CD1c-positive myeloid dendritic cell (primary cell): Measurements from ENCODE around the gene ALLC.
"Not testable (repeated sequence)": the region's sequence is repeated elsewhere in the genome, so short reads cannot be mapped to it uniquely, and the experiment has no call there.

ENCODE experiments used
- DNase-seq: peaks from one replicate; pipeline ENCODE4 v3.0.0-alpha.2; 2016; ENCODE audit errors: extremely low spot score

Gene ALLC

GRCh38 chr2:3655871-3656761 lies 1.9 kb upstream of the ALLC start:
- no peak for DNase-seq

- no peak for DNase-seq
These were observed 958 bp upstream of the ALLC start for GRCh38 chr2:3656762-3657721.

GRCh38 chr2:3659447-3660432 lies 1.7 kb downstream of the ALLC start:
- peak; percentile 25 for DNase-seq

- not testable (repeated sequence) for DNase-seq
These were observed 2.6 kb downstream of the ALLC start for GRCh38 chr2:3660640-3661039.

DNA sequence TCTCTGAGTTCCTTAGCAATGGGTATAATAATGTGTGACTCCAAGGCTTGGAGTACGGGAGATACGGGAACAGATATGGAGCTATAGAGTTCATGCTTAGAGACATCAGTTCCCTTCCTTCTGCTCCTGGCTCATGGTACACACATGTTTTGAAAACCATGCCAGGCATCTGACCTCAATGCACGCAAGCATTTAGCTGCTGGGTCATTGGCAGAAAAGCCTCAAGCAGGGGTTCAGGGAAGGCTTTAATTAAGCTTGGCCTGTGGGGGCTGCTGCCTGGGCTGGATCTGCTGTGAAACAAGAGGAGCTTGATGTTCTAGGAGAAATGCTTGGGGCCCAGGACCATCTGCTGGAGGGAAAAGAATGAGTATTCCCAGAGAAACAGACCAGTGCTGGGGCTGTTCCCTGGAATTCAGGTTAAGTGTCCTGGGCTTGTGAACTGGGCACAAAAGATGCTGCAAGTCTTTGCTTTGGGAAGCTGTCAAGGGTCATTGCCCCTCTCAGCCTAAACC lies 3.2 kb downstream of the ALLC start:
- no peak for DNase-seq

GRCh38 chr2:3662239-3662638 lies 4.2 kb downstream of the ALLC start:
- no peak for DNase-seq

- DNase-seq = no peak
These were observed 6.1 kb downstream of the ALLC start for GRCh38 chr2:3664118-3664517.

DNA sequence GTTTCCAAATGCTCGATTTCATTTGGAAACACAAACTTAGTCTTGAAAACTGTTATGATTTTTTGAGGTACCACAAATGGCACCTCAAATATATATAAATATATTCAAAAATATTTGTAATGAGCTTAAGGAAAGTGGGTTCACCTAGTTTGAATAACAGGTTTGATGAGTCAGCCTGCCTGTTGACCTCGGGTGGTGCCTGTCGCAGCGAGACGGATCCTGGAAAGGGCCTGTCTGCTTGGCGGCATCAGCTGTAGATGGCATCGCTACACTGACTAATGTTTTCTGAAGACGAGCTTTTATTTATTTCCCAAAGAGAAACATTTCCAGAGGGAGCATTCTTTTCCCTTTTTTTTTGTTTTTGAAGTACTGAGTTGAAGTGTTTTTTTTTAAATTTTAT lies 6.9 kb downstream of the ALLC start:
- DNase-seq = no peak

DNA sequence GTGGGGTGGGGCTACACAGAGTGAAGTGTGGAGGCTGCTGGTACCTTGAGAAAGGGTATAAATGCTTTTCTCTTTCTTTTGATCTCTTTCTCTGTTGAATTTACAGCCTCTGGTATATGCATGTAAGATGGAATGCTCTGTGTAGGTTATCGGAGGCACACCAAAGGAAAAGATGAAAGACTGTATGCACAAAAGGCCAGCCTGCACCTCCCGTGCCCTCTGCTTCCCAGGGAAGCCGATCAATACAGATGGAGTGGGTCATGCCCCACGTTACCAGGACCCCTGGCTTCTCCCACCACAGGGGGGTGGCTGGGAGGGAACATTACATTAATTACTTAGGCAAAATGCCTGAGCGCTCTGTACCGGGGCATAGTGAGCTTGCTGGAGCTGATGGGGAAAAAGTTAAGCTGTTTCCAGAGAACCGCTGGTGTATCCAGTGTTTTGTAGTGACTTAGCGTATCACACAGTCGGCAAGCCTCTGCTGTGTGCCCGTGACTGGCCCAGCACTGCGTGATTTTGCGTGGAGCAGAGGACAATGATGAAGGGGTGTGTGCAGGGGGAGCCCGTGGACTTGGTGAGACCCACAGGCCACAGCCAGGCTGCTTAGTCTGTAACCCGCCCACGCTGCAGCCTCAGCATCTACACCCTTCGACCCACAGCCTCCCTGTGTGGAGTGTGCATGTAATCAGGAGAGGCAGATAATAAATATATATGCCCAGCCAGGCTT lies 8.0 kb downstream of the ALLC start:
- no peak for DNase-seq

DNA sequence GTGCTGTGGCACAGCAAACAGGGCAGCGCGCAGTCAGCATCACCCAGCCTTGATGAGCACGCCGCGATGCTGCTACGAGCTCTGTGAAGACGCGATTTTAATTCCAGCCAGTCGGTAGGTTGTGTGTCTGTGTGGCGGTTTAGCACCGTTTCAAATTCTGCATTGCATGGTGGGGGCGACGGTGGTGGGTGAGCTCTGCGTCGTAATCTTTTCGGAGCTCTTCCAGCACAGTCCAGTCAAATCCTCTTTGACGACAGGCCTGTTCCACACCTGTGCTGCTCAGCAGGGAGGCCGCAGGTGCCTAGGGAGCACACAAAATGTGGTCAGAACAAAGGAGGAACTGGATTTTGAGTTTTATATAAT lies 8.6 kb downstream of the ALLC start:
- no peak for DNase-seq

- DNase-seq = no peak
These were observed 9.2 kb downstream of the ALLC start for GRCh38 chr2:3667151-3667631.

DNA sequence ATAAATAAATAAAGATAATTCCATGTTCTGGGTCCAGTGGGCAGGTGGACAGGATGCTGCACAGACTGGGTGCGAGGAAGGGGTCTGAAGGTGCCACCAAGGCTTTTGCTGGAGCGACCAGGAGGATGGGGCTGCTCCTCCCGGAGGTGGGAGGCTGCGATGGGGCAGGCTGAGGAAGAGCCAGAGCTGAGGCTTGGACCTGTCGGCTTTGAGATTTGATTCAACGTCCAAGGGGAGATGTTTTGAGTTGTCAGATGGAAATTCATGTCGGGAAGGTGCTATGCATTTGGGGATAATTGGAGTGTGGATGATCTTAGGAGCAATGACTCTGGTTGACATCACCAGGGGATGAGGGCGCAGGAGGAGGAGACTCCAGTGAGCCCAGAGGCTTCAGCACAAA lies 11.7 kb downstream of the ALLC start:
- no peak for DNase-seq

DNA sequence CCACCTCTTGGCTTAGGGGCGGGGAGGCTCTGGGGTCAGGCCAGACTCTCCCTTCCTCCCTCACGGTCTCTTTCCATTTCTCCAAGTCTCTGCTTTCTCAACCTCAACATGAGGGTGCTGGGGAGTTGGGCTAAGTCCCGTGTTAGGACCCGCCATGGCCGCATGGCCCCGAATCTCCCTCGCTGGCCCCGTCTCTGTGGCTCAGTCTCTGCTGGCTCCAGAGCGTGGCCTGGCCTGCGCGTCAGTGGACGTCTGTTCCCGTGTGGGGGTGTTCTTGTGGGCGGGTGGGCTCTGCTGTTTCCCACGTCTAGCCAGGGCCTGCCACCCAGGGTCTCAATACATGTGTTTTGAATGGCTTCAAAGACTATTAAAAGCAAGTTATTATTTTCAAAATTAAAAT lies 12.4 kb downstream of the ALLC start:
- DNase-seq = no peak

GRCh38 chr2:3670941-3671340 lies 12.9 kb downstream of the ALLC start:
- DNase-seq = no peak

- DNase-seq = no peak
These were observed 15.1 kb downstream of the ALLC start for GRCh38 chr2:3672861-3673678.

GRCh38 chr2:3674066-3674845 lies 16.3 kb downstream of the ALLC start:
- no peak for DNase-seq

- DNase-seq = no peak
These were observed 17.7 kb downstream of the ALLC start for GRCh38 chr2:3675687-3676086.

GRCh38 chr2:3677436-3677835 lies 19.4 kb downstream of the ALLC start:
- DNase-seq = no peak

DNA sequence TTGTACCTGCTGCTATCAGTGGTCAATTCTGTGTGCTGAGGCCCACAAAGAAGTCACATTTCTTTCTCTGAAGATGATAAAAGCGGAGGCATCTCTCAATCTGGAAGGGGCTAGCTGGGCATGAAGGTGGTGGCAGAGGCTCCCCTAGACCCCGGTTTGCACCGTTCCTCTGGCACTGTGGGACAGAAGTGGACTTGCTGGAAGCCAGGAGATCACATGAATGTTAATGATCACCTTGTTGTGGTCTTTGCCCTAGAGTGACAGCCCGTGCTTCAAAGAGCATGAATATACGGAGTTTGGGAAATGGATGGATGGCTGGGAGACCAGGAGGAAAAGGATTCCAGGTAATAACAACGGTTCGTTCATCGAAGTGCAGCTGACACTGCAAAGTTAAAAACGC lies 20.2 kb downstream of the ALLC start:
- no peak for DNase-seq
